ENCODE measurements around the gene RUBCN.
"Not testable (repeated sequence)": the region's sequence is repeated elsewhere in the genome, so short reads cannot be mapped to it uniquely, and the experiment has no call there.

DNA sequence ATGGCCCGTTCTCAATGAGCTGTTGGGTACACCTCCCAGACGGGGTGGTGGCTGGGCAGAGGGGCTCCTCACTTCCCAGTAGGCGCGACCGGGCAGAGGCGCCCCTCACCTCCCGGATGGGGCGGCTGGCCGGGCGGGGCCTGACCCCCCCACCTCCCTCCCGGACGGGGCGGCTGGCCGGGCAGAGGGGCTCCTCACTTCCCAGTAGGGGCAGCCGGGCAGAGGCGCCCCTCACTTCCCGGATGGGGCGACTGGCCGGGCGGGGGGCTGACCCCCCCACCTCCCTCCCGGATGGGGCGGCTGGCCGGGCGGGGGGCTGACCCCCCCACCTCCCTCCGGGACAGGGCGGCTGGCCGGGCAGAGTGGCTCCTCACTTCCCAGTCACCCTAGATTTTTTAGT is 5.2 kb downstream of the RUBCN start:
- TF ChIP-seq SP1 (IDR thresholded peaks at IDR 0.05); SUZ12 (IDR thresholded peaks at IDR 0.05); FOXM1 (IDR thresholded peaks at IDR 0.05; ENCODE audit: borderline replicate concordance); FOXA1 (IDR thresholded peaks at IDR 0.05); ARNT (IDR thresholded peaks at IDR 0.05); BHLHE40 (IDR thresholded peaks at IDR 0.05; ENCODE audit: borderline replicate concordance); TARDBP (IDR thresholded peaks at IDR 0.05): not testable (repeated sequence)
